H1 (cell line): ENCODE results near the gene SPATA16.

Experiments used
- CEBPB ChIP-seq: IDR thresholded peaks from 2 replicates; pipeline ENCODE4 v1.6.1; 2012; ENCODE audit warnings: low read depth, low read length
- CTCF ChIP-seq, 3 experiments: IDR thresholded peaks; 1 replicate in 2 of 3; 2 replicates in 1 of 3; pipeline versions ENCODE4 v1.5.1 to v1.6.1; 2011; ENCODE audit warnings: low read length in 3 of 3, mild to moderate bottlenecking in 3 of 3, inconsistent platforms in 2 of 3, low read depth in 1 of 3, moderate library complexity in 1 of 3; ENCODE audit not compliant: insufficient read depth in 1 of 3; ENCODE audit errors: control extremely low read depth in 1 of 3
- EP300 ChIP-seq, 2 experiments: IDR thresholded peaks; 1 replicate in 1 of 2; 2 replicates in 1 of 2; pipeline ENCODE4 v1.6.1; 2011 to 2012; ENCODE audit warnings: low read depth in 2 of 2, low read length in 2 of 2, mild to moderate bottlenecking in 2 of 2, borderline replicate concordance in 1 of 2, inconsistent platforms in 1 of 2, moderate library complexity in 1 of 2
- HDAC2 ChIP-seq, 2 experiments: fragments of 300-600 bp in 1 of 2; sonication (generic) in 1 of 2; IDR thresholded peaks; 2 replicates each; pipeline ENCODE4 v1.6.1; 2011 to 2012; ENCODE audit warnings: low read depth in 2 of 2, low read length in 2 of 2, mild to moderate bottlenecking in 2 of 2, moderate library complexity in 2 of 2, borderline replicate concordance in 1 of 2, inconsistent platforms in 1 of 2
- JUND ChIP-seq: IDR thresholded peaks from 2 replicates; pipeline ENCODE4 v1.6.1; 2011; ENCODE audit warnings: mild to moderate bottlenecking, improper control_type of control experiment, low read length
- KDM1A ChIP-seq: fragments of 200-600, 300-600 bp; sonication (generic); IDR thresholded peaks from 2 replicates; pipeline ENCODE4 v1.7.1; 2016; ENCODE audit warnings: mild to moderate bottlenecking, low read length, borderline replicate concordance
- MAX ChIP-seq: IDR thresholded peaks from 2 replicates; pipeline ENCODE4 v1.6.1; 2012; ENCODE audit warnings: inconsistent platforms
- NRF1 ChIP-seq: IDR thresholded peaks from 2 replicates; pipeline ENCODE4 v1.6.1; 2011; ENCODE audit warnings: mild to moderate bottlenecking, low read depth, low read length, improper control_type of control experiment
- RXRA ChIP-seq: IDR thresholded peaks from 2 replicates; pipeline ENCODE4 v1.6.1; 2011; ENCODE audit warnings: low read depth, mild to moderate bottlenecking, low read length, moderate library complexity; ENCODE audit not compliant: insufficient read depth

- TF ChIP-seq NRF1 (no peak), JUND (no peak), CTCF (IDR thresholded peaks at IDR 0.05; ENCODE audit: control extremely low read depth in 1 of 3, insufficient read depth in 1 of 3, low read depth in 1 of 3, low read length in 3 of 3) (no peak), EP300 (IDR thresholded peaks at IDR 0.05; ENCODE audit: borderline replicate concordance in 1 of 2, low read depth in 2 of 2, low read length in 2 of 2) (no peak), HDAC2 (IDR thresholded peaks at IDR 0.05; ENCODE audit: borderline replicate concordance in 1 of 2, low read depth in 2 of 2, low read length in 2 of 2) (no peak), CEBPB (no peak), RXRA (no peak), MAX (no peak), KDM1A (no peak)
Observed at GRCh38 chr3:172984914-172985313, 156.1 kb downstream of the SPATA16 start.
